Prostate gland (tissue), 2 donors: ENCODE measurements around the gene ZNF277. TPM values are rescaled to one million over a fixed set of nuclear protein-coding genes. Genes with fewer than 3 reads are reported as not detected.

Source experiments
- DNase-seq: peaks from one replicate; pipeline ENCODE4 v3.0.0-alpha.2; 2019; ENCODE audit warnings: low spot score
- H3K27ac ChIP-seq, 2 donors: fragments of 200-600 bp; sonication (generic); 2 replicates each; pipeline ENCODE4 v1.5.1; 2017 to 2019
- H3K27me3 ChIP-seq: fragments of 200-600 bp; sonication (generic); replicated peaks from 2 replicates; pipeline ENCODE4 v1.5.1; 2019; ENCODE audit not compliant: insufficient read depth
- H3K36me3 ChIP-seq, 2 donors: fragments of 200-600 bp; sonication (generic); 1 replicate in 1 of 2; 2 replicates in 1 of 2; pipeline versions ENCODE4 v1.5.1 to v1.8.1; 2017 to 2019
- H3K4me1 ChIP-seq: fragments of 200-600 bp; sonication (generic); replicated peaks from 2 replicates; pipeline ENCODE4 v1.5.1; 2019
- H3K4me3 ChIP-seq, 2 donors: fragments of 200-600 bp; sonication (generic); 2 replicates each; pipeline ENCODE4 v1.5.1; 2017 to 2019
- H3K9me3 ChIP-seq: fragments of 200-600 bp; sonication (generic); 2 replicates; pipeline ENCODE4 v1.5.1; 2017
- CTCF ChIP-seq, 4 experiments: fragments of 200-600 bp in 2 of 4; fragments of 450-650 bp in 2 of 4; sonication (generic) in 2 of 4; IDR thresholded peaks; 1 replicate in 3 of 4; 2 replicates in 1 of 4; pipeline ENCODE4 v1.5.1; 2016 to 2019; ENCODE audit warnings: antibody characterized with exemption in 4 of 4, mild to moderate bottlenecking in 2 of 4, moderate library complexity in 2 of 4
- POLR2A ChIP-seq: fragments of 450-650 bp; IDR thresholded peaks from one replicate; pipeline ENCODE4 v1.6.1; 2016; ENCODE audit warnings: antibody characterized with exemption, mild to moderate bottlenecking
- POLR2AphosphoS5 ChIP-seq: sonication (generic); formaldehyde crosslinking; IDR thresholded peaks from one replicate; pipeline ENCODE4 v1.6.1; 2017; ENCODE audit warnings: antibody characterized with exemption
- WGBS: methylation state at CpG from one replicate; pipeline ENCODE4 v1.1.5; 2018; 5-methylcytosine and 5-hydroxymethylcytosine counted together
- intact Hi-C: fragments of 100-400 bp; cut with DNase I; formaldehyde crosslinking; loops from one replicate; pipeline ENCODE4 v1.14.2; 2022
- total RNA-seq, 2 donors: library from RNA; depleted of rRNA; stranded (reverse); fragments of >200 nt; gene quantifications; one replicate each; pipeline ENCODE4 v1.1.0, GENCODE V29; 2016

The ZNF277 gene
- total RNA-seq, 2 donors from 2014 or later = 23.0 to 33.1 TPM

DNA sequence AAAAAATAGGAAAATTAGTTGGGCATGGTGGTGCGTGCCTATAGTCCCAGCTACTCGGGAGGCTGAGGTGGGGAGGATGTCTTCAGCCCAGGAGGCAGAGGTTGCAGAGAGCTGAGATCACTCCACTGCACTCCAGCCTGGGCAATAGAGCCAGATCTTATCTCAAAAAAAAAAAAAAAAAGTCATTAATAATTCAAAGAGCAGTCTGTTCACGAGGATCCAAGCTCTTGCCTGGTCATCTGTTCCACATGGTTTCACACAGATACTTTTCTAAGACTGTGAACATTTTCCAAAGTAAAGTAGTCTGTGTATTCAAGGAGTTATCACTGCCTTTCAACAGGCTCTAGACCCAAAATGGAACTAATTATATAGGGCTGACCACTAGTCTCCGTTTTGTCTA, 86.9 kb downstream of the ZNF277 start:
- no peaks in the 10 kb centered on the region for H3K4me1 ChIP-seq
- WGBS = 90% methylated on average over 4 of the region's 4 CpGs
- no peaks in the 10 kb centered on the region for H3K9me3 ChIP-seq
- H3K27me3 ChIP-seq = no peaks in the 10 kb centered on the region
- DNase-seq = no peak
- no peak overlapping the region for H3K4me3 ChIP-seq
- intact Hi-C loops = no loop called here
- no peak for TF ChIP-seq CTCF (IDR thresholded peaks at IDR 0.05)
- no peak for TF ChIP-seq POLR2A
- TF ChIP-seq POLR2AphosphoS5 = no peak
- no peak overlapping the region for H3K27ac ChIP-seq
- H3K36me3 ChIP-seq = no peaks in the 10 kb centered on the region

DNA sequence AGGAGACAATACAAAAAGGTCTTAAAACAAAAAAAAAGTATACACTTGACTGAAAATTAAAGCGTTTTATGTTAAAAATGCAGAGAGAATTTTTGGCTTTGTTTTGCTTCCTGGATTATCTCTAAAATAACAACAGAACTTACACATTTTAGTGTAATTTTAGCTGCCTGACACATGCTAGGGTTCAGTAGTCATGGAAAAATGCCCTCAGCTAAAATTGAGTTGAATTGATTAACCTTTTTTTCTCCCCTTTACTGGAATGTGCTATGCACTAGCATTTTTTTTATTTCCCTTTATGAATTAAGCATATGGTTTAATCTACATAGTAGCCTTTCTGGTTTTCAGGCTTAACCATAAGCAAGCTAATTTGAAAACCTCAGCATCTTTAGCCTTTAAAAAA, 89.9 kb downstream of the ZNF277 start:
- Histone ChIP-seq H3K36me3 (no peaks in the 10 kb centered on the region), H3K9me3 (no peaks in the 10 kb centered on the region), H3K27me3 (no peaks in the 10 kb centered on the region), H3K27ac (no peak overlapping the region), H3K4me1 (no peaks in the 10 kb centered on the region), H3K4me3 (no peak overlapping the region)
- intact Hi-C loops = no loop called here
- no peak for DNase-seq
- TF ChIP-seq POLR2A = no peak
- TF ChIP-seq POLR2AphosphoS5 = no peak
- no peak for TF ChIP-seq CTCF (IDR thresholded peaks at IDR 0.05)
- WGBS = 82% methylated on average over 1 of the region's 1 CpG

DNA sequence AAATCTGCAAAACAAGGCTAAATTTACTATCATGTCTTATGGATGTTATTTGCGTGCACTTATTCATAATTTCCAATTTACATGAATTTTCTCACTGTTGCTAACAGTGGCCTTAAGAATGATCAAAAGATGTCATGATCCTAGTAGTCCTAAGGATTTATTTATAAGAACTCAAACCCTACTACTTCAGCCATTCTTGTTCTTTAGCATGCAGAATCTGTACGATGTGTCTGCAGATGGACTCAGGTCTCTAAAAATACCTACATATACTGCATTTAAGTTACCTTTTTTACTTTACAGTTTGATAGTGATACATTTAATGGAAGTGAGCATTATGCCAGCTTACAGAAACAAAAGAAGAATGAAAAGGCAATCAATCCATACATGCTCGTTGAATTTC, 91.2 kb downstream of the ZNF277 start:
- intact Hi-C loops = no loop called here
- no peaks in the 10 kb centered on the region for H3K27me3 ChIP-seq
- H3K4me3 ChIP-seq = no peak overlapping the region
- 99% methylated on average over 3 of the region's 3 CpGs for whole genome bisulfite sequencing
- no peaks in the 10 kb centered on the region for H3K36me3 ChIP-seq
- DNase-seq = no peak
- no peaks in the 10 kb centered on the region for H3K9me3 ChIP-seq
- H3K4me1 ChIP-seq = no peaks in the 10 kb centered on the region
- TF ChIP-seq POLR2AphosphoS5 = no peak
- no peak for TF ChIP-seq POLR2A
- no peak for TF ChIP-seq CTCF (IDR thresholded peaks at IDR 0.05)
- H3K27ac ChIP-seq = no peak overlapping the region

DNA sequence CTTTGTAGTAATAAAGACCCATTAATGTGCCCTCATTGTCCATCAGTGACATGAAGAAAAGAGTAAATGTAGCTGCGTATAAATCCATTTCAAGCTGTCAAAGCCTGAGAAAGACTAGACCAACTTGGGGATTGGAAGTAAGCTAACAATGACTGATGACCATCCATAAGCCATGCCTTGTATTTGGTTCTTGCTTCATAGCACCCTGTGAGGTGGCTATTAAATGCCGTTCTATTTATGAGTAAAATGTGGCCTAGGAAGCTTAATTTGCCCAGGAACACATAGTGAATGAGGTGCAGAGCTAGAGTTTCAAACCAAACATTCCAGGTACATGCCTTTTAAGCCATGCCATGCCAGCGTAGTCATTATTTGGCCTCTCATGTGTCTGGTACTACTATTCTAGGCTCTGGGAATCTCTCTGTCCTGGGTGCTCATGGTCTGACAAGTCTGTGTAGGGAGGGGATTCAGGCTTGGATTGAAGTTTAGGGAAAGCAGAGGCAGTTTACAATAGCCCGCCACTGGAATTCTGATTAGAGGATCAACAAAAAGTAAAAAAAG, 92.1 kb downstream of the ZNF277 start:
- no peak overlapping the region for H3K27ac ChIP-seq
- no peaks in the 10 kb centered on the region for H3K9me3 ChIP-seq
- H3K4me3 ChIP-seq = no peak overlapping the region
- TF ChIP-seq POLR2AphosphoS5 (no peak), CTCF (IDR thresholded peaks at IDR 0.05) (no peak), POLR2A (no peak)
- H3K4me1 ChIP-seq = no peaks in the 10 kb centered on the region
- H3K27me3 ChIP-seq = no peaks in the 10 kb centered on the region
- H3K36me3 ChIP-seq = no peaks in the 10 kb centered on the region
- WGBS = 63% methylated on average over 4 of the region's 4 CpGs
- DNase-seq = no peak
- intact Hi-C loops = no loop called here

- intact Hi-C loops = no loop called here
- Histone ChIP-seq H3K27ac (no peak overlapping the region), H3K4me1 (no peaks in the 10 kb centered on the region), H3K4me3 (no peak overlapping the region), H3K27me3 (no peaks in the 10 kb centered on the region), H3K36me3 (no peaks in the 10 kb centered on the region), H3K9me3 (no peaks in the 10 kb centered on the region)
- WGBS = 99% methylated on average over 2 of the region's 2 CpGs
- TF ChIP-seq POLR2AphosphoS5 (no peak), CTCF (IDR thresholded peaks at IDR 0.05) (no peak), POLR2A (no peak)
- DNase-seq = no peak
Observed at GRCh38 chr7:112300072-112300471, 93.6 kb downstream of the ZNF277 start.
